HG03460 (cell line): ENCODE measurements around the gene LRRC63.
A peak's percentile ranks its signal among the peaks of the same experiment; 100 is the strongest.
"Not testable (repeated sequence)": the region's sequence is repeated elsewhere in the genome, so short reads cannot be mapped to it uniquely, and the experiment has no call there.

Source experiments
- ATAC-seq: cut with Tn5 transposase; IDR thresholded peaks from one replicate; pipeline ENCODE4 v1.9.1; 2021; ENCODE audit not compliant: unreplicated experiment

The LRRC63 gene

GRCh38 chr13:46211483-46212351, at the start of gene LRRC63:
Gene LRRC63, plus strand, starts transcription at chr13:46211928. Its CDS starts 1,107 bp downstream, at chr13:46213035.
- ATAC-seq, result peak; percentile 95

GRCh38 chr13:46162741-46163140, 49.0 kb upstream of the LRRC63 start:
- not testable (repeated sequence) for ATAC-seq

- ATAC-seq, result no peak
Measured at GRCh38 chr13:46164661-46165060, 47.1 kb upstream of the LRRC63 start.

- ATAC-seq, result peak; percentile 56
Measured at GRCh38 chr13:46165485-46166223, 46.1 kb upstream of the LRRC63 start.

GRCh38 chr13:46166224-46166584, 45.5 kb upstream of the LRRC63 start:
- ATAC-seq, result no peak

GRCh38 chr13:46166947-46167610, 44.6 kb upstream of the LRRC63 start:
- ATAC-seq, result no peak

GRCh38 chr13:46168341-46168740, 43.4 kb upstream of the LRRC63 start:
- ATAC-seq, result peak; percentile 27

- ATAC-seq, result no peak
Measured at GRCh38 chr13:46168783-46169182, 42.9 kb upstream of the LRRC63 start.

- no peak for ATAC-seq
Measured at GRCh38 chr13:46169758-46170157, 42.0 kb upstream of the LRRC63 start.

GRCh38 chr13:46170268-46170667, 41.5 kb upstream of the LRRC63 start:
- ATAC-seq, result no peak

GRCh38 chr13:46170687-46171086, 41.0 kb upstream of the LRRC63 start:
- ATAC-seq, result no peak

- no peak for ATAC-seq
Measured at GRCh38 chr13:46171217-46171616, 40.5 kb upstream of the LRRC63 start.

GRCh38 chr13:46171739-46172138, 40.0 kb upstream of the LRRC63 start:
- no peak for ATAC-seq

- no peak for ATAC-seq
Measured at GRCh38 chr13:46172531-46172991, 39.2 kb upstream of the LRRC63 start.

GRCh38 chr13:46173656-46174055, 38.1 kb upstream of the LRRC63 start:
- no peak for ATAC-seq

- ATAC-seq, result peak; percentile 43
Measured at GRCh38 chr13:46176756-46177155, 35.0 kb upstream of the LRRC63 start.

- no peak for ATAC-seq
Measured at GRCh38 chr13:46178143-46178542, 33.6 kb upstream of the LRRC63 start.

- ATAC-seq, result no peak
Measured at GRCh38 chr13:46178821-46179220, 32.9 kb upstream of the LRRC63 start.

GRCh38 chr13:46179491-46179908, 32.2 kb upstream of the LRRC63 start:
- no peak for ATAC-seq

- no peak for ATAC-seq
Measured at GRCh38 chr13:46179969-46180763, 31.6 kb upstream of the LRRC63 start.

GRCh38 chr13:46181377-46181839, 30.3 kb upstream of the LRRC63 start:
- no peak for ATAC-seq
